ENCODE measurements around the gene PGLYRP2. TPM values are rescaled to one million over a fixed set of nuclear protein-coding genes. Genes with fewer than 3 reads are reported as not detected.

Gene PGLYRP2
- total and polyA plus RNA-seq, 9 of the 15 experiments (the other 6 are each of a cell fraction or from before 2014, with no cell fraction given): not detected

DNA sequence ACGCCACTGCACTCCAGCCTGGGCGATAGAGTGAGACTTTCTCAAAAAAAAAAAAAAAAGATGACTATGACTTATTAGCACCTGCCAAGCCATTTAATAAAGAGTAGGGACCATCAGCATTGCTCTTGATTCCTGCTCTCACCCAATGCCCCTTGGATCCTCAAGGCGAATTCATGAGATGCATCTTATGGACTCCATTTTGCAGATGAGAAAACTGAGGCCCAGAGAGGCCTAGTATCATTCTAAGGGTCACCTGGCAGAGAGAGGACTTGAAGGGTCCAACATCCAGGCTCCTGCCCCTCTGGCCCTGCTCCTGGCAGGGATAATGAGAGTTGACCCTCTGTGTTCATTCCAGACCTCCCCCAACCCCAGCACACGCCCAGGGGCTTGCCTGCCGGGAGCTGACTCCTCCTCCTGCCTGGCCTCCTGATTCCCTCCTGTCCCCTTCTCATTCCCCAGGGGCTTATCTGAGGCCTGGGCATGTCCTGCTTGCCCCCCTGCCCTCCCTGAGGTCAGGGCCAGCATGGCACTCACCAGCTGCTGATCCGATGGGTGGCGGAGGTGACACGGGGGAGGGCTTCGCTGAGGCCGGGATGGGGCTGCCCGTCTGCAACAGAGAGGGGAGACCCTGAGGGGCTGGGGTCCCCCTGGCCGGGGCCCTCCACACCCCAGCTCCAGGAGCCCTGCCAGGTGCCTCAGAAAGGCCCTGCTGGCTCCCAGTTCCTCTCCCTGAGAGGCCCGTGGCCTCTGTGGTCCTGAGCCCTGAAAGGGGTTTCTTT, 37.0 kb downstream of the PGLYRP2 start:
- Histone ChIP-seq H3K9ac (ENCODE audit: insufficient read depth in 1 of 2, low read depth in 2 of 2, low read length in 2 of 2) (no peak overlapping the region), H3K4me3 (no peak overlapping the region), H3K4me2 (ENCODE audit: insufficient read depth, low read length) (no peak overlapping the region), H3K4me1 (replicated peaks in 1 of 2; ENCODE audit: control insufficient read depth in 2 of 2, insufficient read depth in 2 of 2, low read length in 2 of 2) (peaks cover 0 to 26% of the 10 kb centered on the region in 2 experiments; a peak in 2 of 5 replicates), H3K27me3 (ENCODE audit: control insufficient read depth in 2 of 2, insufficient read depth in 2 of 2, low read length in 2 of 2) (peaks cover 19 to 72% of the 10 kb centered on the region in 2 experiments; a peak in 4 of 5 replicates), H4K20me1 (replicated peaks; ENCODE audit: control insufficient read depth, insufficient read depth, low read length) (no peaks in the 10 kb centered on the region; the same call in 1 of the 2 replicates), H3K9me3 (replicated peaks; ENCODE audit: control insufficient read depth, insufficient read depth, low read depth, low read length) (no peaks in the 10 kb centered on the region), H3K27ac (ENCODE audit: extremely low read depth, low read depth, low read length) (no peak overlapping the region), H3K36me3 (ENCODE audit: control insufficient read depth, insufficient read depth, low read length) (no peaks in the 10 kb centered on the region), H2AFZ (ENCODE audit: low read depth, low read length) (no peak overlapping the region), H3K79me2 (ENCODE audit: control insufficient read depth, insufficient read depth, low read length) (no peaks in the 10 kb centered on the region), H3K9me1 (ENCODE audit: control insufficient read depth, insufficient read depth, low read length) (no peaks in the 10 kb centered on the region)
- ChIA-PET POLR2A (no interaction called here), CTCF (ENCODE audit: low intra/inter-chr PET ratio) (no interaction called here)
- BruUV-seq (replicated peaks): no TSS peak
- DNase-seq (ENCODE audit: extremely low read depth in 1 of 4, low spot score in 3 of 4): no peak
- no peak for FAIRE-seq
- in situ Hi-C loops (cut with MboI) (no loop called here), intact Hi-C loops (cut with micrococcal nuclease) (no loop called here)
- no peak for ATAC-seq
- WGBS (ENCODE audit: insufficient coverage, low coverage, missing lambda C conversion rate): 11% methylated on average over 5 of the region's 13 CpGs
- TF ChIP-seq CXXC5 (CRISPR knock-in tag; IDR thresholded peaks at IDR 0.05) (no peak), SNIP1 (IDR thresholded peaks at IDR 0.05; ENCODE audit: low read depth) (no peak), ILK (tag; IDR thresholded peaks at IDR 0.05; ENCODE audit: borderline replicate concordance, low read depth) (no peak), RBM17 (IDR thresholded peaks at IDR 0.05; ENCODE audit: borderline replicate concordance, low read depth, low read length) (no peak), NCOA6 (IDR thresholded peaks at IDR 0.05) (no peak), RBM25 (IDR thresholded peaks at IDR 0.05; ENCODE audit: low read depth, low read length, severe bottlenecking) (peak; percentile 65), PTTG1 (tag; IDR thresholded peaks at IDR 0.05; ENCODE audit: low read depth) (no peak), ZNF316 (IDR thresholded peaks at IDR 0.05) (peak; percentile 30; the same call in 1 of the 2 replicates), BCOR (IDR thresholded peaks at IDR 0.05) (peak; percentile 52; the same call in 1 of the 2 replicates), TCF7L2 (IDR thresholded peaks at IDR 0.05; ENCODE audit: low read depth, low read length) (no peak), CBX8 (IDR thresholded peaks at IDR 0.05; ENCODE audit: borderline replicate concordance, extremely low read depth, low read depth, low read length, poor library complexity, severe bottlenecking) (no peak), SIN3B (IDR thresholded peaks at IDR 0.05; ENCODE audit: low read depth) (no peak), ADNP (tag; IDR thresholded peaks at IDR 0.05) (0 out of 2 replicates have a peak, but pooled peaks have one; percentile 23), PHB (CRISPR knock-in tag; IDR thresholded peaks at IDR 0.05) (no peak), HDAC1 (IDR thresholded peaks at IDR 0.05) (no peak), ETV1 (tag; conservative IDR thresholded peaks at IDR 0.05; ENCODE audit: low read depth) (no peak), PTBP1 (IDR thresholded peaks at IDR 0.05; ENCODE audit: low read depth, low read length) (no peak)
- TF ChIP-seq, protein P1, sequence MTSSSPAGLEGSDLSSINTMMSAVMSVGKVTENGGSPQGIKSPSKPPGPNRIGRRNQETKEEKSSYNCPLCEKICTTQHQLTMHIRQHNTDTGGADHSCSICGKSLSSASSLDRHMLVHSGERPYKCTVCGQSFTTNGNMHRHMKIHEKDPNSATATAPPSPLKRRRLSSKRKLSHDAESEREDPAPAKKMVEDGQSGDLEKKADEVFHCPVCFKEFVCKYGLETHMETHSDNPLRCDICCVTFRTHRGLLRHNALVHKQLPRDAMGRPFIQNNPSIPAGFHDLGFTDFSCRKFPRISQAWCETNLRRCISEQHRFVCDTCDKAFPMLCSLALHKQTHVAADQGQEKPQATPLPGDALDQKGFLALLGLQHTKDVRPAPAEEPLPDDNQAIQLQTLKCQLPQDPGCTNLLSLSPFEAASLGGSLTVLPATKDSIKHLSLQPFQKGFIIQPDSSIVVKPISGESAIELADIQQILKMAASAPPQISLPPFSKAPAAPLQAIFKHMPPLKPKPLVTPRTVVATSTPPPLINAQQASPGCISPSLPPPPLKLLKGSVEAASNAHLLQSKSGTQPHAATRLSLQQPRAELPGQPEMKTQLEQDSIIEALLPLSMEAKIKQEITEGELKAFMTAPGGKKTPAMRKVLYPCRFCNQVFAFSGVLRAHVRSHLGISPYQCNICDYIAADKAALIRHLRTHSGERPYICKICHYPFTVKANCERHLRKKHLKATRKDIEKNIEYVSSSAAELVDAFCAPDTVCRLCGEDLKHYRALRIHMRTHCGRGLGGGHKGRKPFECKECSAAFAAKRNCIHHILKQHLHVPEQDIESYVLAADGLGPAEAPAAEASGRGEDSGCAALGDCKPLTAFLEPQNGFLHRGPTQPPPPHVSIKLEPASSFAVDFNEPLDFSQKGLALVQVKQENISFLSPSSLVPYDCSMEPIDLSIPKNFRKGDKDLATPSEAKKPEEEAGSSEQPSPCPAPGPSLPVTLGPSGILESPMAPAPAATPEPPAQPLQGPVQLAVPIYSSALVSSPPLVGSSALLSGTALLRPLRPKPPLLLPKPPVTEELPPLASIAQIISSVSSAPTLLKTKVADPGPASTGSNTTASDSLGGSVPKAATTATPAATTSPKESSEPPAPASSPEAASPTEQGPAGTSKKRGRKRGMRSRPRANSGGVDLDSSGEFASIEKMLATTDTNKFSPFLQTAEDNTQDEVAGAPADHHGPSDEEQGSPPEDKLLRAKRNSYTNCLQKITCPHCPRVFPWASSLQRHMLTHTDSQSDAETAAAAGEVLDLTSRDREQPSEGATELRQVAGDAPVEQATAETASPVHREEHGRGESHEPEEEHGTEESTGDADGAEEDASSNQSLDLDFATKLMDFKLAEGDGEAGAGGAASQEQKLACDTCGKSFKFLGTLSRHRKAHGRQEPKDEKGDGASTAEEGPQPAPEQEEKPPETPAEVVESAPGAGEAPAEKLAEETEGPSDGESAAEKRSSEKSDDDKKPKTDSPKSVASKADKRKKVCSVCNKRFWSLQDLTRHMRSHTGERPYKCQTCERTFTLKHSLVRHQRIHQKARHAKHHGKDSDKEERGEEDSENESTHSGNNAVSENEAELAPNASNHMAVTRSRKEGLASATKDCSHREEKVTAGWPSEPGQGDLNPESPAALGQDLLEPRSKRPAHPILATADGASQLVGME (CRISPR knock-in tag; IDR thresholded peaks at IDR 0.05): no peak
